G401.6 (cell line): Measurements from ENCODE around the gene PILRA.
"Not testable (repeated sequence)": the region's sequence is repeated elsewhere in the genome, so short reads cannot be mapped to it uniquely, and the experiment has no call there.

Experiments used
- FAIRE-seq: peaks from 2 replicates; lab custom pipeline; 2012; peaks lifted over from hg19 to GRCh38; lab: Jason Lieb, UNC

PILRA gene

GRCh38 chr7:100373261-100373831, at the start of gene PILRA:
PILRA (plus strand) TSS chr7:100373487; CDS start chr7:100373657, 170 bp downstream.
- no peak for FAIRE-seq

DNA sequence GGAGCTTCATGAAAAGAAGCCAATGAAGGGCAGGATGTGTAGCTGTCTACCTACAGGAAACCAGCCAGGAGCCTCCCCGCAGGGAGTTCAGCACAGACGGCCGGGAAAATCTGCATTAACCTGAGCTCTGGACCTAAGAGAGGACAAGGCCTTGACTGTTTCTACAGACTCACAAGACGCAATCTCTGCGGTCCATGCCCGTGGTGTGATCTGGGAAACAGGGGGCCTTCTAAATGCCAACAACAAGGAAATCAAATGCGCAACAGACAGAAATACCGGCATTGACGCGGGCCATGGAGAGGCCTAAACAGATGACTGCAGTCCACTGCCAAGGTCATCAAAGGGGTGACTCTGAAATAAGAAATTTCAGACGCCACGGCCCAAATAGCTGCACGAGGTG, 49.1 kb upstream of the PILRA start:
- FAIRE-seq: not testable (repeated sequence)

- FAIRE-seq: not testable (repeated sequence)
Measured at GRCh38 chr7:100325671-100326070, 47.6 kb upstream of the PILRA start.

DNA sequence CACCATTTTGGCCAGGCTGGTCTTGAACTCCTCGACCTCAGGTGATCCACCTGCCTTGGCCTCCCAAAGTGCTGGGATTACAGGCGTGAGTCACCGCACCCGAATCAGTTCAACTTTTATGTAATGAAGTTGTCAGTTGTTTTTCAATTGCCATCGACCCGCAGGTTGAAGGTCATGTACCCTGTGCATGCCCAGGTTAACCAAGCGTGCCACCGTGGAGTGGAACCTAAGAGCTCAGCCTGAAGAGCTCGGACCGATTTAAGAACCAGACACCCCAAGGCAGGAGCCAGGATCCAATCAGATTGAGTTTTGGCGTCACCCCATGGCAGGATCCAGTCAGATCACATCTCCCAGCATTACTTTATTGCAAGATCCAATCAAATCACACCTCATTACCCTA, 46.4 kb upstream of the PILRA start:
- not testable (repeated sequence) for FAIRE-seq

DNA sequence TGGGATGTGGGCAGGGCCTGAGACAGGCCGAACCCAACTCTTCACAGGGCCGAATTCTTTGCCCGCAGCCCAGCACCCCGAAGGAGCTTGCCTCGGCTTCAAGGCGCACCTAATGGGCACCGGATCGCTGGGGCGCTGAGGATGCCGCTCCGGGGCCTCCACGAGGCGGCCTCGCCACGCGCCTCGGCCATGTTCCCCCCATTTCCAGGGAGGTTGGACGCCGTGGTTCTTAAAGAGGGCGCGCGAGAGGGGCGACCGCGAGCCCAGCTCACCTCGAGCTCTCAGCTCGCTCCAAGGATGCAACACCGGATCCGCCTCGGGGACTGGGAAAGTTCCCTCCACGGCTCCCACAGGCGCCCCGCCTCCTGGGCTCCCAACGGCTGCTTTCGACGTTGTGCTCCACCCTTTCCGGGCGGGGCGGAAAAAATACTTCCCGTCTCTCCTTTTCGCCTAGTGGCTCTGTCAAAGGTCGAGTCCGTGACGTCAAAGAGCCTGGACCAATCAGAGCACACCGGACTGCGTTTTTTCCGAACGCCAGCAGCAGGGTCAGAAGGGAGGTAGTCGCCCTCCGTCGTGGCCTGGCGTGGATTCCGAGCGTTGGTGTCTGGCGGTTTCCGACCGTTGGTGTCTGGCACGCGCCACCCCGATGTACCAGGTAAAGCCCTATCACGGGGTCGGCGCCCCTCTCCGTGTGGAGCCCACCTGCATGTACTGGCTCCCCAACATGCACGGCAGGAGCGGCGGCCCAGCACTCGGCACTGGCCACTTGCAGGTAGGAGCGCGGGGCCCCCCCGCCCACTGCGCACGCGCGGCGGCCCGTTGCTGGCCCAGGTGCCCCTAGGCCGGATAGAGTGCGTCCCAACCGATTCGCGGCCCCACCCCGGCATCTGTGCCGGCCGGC, 37.5 kb upstream of the PILRA start:
- peak; percentile 93 for FAIRE-seq

DNA sequence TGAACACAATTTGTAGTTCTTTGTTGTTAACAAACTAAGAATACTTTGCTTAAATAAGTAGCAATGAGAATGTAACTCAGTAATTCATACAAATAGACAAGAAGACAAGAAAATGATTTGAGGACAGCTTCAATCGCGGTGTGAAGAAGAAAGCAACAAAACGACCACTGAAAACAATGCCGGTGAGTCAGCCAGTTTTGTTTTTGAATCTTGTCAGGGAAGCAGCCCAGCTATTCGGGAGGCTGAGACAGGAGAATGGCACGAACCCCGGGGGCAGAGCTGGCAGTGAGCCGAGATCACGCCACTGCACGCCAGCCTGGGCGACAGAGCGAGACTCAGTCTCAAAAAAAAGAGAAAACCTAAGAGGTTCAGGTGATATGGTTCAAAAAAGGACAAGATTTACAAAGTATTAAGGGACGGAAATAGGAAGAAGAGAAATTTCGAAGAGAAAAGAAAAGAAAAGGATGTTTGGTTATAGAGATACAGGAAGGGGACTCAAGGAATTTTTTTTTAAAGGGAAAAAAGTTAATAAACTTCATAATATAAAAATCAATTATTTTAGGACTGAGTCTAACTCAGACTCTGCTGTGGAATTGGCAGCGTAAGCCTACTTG, 35.1 kb upstream of the PILRA start:
- not testable (repeated sequence) for FAIRE-seq

DNA sequence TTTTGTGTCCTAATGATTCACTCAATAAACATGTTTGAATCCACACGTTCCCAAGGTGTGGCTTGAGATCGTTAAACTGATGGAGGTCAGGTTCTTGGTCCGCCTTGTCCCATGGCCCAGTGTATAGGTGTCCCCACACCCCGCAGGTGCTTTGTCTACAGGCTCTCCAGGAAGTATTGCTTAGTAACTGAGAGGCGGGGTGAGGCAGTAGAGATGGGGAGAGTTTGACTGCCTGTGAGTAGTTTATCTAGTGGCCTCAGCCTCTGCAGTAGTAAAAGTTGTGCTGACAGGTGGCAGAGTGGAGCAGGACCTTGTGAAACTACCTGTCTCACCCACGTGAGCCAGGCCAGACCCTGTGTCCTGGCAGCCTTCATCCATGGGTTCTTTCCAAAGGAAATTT, 32.0 kb upstream of the PILRA start:
- FAIRE-seq: not testable (repeated sequence)

- no peak for FAIRE-seq
Measured at GRCh38 chr7:100342765-100343164, 30.5 kb upstream of the PILRA start.

DNA sequence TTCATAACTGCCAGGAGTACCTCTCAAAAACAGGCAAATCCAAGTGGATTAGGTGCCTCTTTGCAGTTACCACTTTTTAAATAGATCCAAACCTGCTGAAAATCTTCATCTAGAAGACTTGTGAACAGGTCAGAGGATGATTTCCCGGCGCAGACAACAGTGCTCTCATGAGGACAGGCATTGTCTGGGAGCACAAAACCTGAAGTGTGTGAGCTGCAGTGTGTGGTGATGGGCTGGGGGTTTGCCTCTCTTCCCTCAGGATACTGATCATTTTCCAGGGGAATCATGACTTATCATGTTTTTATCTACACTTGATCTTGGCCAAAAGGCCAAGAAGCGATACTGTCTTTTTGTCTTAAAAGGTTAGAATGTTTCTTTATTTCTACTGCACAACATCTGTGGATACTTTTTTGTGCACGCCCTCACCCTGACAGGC, 29.1 kb upstream of the PILRA start:
- FAIRE-seq: not testable (repeated sequence)

- not testable (repeated sequence) for FAIRE-seq
Measured at GRCh38 chr7:100344560-100345287, 28.6 kb upstream of the PILRA start.

- peak; percentile 51 for FAIRE-seq
Measured at GRCh38 chr7:100345288-100345672, 28.0 kb upstream of the PILRA start.

- no peak for FAIRE-seq
Measured at GRCh38 chr7:100346921-100347320, 26.4 kb upstream of the PILRA start.

DNA sequence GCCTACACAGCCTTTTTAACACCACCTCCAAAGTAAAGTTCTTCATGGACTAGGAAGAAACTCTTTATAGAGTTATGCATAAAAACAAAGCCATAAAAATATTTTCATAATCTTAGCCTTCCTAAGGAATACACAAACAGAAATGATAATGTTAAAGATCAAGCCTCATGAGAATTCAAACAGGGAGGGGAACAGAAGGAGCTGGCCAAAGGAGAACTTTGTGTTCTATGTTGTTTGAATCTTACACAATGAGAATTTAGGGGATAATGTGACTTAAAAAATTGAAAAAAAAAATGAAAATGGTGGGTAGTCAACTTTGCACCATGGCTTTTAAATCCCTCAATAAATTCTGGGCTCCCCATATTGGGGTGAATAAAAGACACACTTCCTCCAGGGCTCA, 24.5 kb upstream of the PILRA start:
- FAIRE-seq: no peak

GRCh38 chr7:100349757-100350156, 23.5 kb upstream of the PILRA start:
- FAIRE-seq: no peak

DNA sequence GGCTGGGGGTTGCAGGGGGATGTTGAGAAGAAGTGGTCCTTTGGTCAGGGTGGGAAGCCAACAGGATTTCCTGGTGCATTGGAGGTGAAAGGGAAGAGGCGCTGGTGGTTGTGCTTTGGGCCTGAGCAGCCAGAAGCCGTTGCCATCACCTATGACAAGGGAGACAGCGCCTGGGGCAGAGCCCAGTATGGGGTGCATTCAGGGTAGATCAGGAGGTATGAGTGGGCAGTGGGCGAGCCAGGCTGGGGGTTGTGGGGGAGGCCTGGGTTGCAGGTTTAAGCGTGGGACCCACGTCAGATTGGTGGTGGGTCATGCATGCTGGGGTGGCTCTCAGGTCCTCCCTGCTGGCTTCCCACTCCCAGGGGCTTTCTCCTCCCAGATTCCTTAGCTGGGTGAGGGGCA, 21.6 kb upstream of the PILRA start:
- no peak for FAIRE-seq

GRCh38 chr7:100352230-100352781, 21.0 kb upstream of the PILRA start:
- not testable (repeated sequence) for FAIRE-seq

DNA sequence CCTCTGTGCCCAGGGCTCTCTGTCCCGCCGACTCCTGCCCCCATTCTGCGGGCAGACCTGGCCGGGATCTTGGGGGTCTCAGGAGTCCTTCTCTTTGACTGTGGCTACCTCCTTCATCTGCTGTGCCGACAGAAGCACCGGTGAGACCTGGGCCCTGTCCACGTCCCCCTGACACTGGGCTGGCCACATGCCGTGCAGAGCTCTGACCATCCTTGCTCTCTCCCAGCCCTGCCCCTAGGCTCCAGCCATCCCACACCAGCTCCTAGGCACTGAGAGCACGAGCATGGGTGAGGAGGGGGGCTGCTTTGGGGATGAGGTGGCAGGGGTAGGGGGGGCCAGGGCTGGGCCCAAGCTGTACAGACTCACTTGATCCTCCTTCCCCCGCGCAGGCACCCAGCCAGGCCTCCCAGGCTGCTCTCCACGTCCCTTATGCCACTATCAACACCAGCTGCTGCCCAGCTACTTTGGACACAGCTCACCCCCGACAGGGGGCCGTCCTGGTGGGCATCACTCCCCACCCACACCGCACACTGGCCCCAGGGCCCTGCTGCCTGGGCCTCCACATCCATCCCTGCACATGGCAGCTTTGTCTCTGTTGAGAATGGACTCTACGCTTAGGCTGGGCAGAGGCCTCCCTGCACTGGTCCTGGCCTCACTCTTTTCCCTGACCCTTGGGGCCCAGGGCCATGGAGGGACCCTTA, 20.2 kb upstream of the PILRA start:
- no peak for FAIRE-seq

DNA sequence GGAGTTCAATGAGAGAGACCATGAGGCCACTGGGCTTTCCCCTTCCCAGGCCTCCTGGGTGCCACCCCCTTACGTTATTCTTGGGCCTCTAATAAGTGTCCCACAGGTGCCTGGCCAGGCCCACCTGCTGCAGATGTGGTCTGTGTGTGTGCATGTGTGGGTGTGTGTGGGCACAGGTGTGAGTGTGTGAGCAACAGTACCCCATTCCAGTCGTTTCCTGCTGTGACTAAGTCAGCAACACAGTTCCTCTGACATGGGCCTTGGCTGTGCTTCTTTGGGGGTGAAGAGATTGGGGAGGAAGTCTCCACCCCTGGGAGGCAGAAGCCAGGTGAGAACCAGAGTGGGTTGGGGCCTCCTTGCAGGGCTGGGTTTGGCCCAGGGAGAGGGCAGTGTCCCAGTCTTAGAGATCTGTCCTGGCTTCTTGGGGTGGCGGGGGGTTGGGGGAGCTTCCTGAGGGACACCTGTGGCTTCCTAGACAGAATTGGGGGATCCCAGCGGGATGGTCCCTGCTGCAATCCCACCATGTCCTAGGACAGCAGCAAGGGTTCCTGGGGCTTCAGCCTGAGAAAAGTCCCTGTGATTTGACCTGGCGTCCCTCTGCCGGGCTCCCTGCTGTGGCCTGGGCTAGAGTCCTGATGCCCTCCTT, 19.5 kb upstream of the PILRA start:
- FAIRE-seq: no peak

DNA sequence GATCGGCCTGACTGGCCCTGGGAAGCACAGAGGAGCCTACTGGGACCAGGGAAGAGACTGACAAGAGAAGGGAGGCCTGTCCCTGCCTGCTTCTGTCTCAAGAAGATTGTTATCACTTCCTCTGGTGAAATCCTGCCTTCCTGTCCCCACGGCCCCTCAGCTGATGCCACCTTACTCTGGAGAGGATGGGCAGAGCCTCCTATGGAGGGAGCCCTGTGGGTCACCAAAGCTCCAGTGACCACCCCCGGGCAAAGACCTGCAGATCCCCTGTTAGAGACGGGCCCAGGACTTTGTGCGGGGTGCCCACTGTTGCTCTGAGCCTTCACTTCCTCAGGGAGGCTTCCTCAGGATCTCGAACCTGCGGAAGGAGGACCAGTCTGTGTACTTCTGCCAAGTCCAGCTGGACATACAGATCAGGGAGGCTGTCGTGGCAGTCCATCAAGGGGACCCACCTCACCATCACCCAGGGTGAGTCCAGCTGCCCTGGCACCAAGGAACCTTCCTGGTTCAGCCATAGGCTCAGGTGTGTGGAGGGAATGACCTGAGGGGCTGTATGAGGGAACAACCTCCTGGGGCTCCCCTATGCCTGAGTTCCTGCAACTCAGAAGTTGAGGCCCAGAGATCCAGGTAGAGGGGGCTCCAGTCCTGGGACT, 16.7 kb upstream of the PILRA start:
- FAIRE-seq: no peak

GRCh38 chr7:100357131-100357561, 16.1 kb upstream of the PILRA start:
- FAIRE-seq: no peak
